ENCODE results near the gene DRC3.

DRC3 gene

GRCh38 chr17:17970699-17971430, 1.8 kb upstream of the DRC3 start:
- no peak for DNase-seq

DNA sequence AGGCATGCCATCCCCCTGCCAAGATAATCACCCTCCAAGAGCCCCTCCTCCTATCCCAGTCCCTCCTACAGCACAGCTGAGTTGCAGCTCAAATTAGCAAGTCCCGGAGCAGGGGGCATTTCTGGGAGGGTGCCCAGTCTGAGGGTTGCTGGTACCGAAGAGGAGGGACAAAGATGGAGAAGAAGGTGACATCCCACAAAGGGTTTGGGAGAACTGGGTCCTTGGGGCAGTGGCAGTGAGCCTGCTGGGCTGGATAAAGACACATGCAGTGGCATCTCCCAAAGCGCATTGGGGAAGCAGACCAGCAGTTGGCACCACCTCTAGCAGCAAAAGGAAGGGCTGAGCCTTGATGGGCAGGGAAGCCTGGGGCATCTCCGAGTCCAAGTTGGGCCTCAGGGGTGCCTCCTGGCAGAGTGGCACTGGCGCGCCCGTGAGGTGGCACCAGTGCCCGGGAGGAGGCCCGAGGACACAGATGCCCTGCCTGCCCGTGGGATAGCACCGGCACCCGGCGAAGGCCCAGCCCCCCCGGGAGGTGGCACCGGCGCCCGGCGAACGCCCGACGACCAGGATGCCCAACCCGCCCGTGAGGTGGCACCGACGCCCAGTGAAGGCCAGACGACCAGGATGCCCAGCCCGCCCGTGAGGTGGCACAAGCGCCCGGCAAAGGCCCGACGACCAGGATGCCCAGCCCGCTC, 1.1 kb upstream of the DRC3 start:
- peak; percentile 35 for DNase-seq

DNA sequence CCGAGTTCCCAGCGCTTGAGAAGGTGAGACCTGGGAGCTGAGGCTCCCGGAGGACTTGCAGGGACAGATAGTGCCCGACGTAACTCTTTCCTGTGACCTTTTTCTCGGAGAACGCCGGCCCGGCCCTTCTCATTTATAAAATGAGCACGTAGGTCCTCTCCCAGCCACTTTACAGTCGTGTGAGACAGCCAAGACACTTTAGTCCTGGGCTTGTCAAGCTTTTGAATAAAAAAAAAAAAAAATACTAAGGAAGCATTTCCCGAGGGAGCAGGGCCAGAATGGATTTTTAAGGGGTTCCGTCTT, 241 bp downstream of the DRC3 start:
- no peak for DNase-seq

- no peak for DNase-seq
These were observed 2.8 kb downstream of the DRC3 start for GRCh38 chr17:17975436-17975835.

DNA sequence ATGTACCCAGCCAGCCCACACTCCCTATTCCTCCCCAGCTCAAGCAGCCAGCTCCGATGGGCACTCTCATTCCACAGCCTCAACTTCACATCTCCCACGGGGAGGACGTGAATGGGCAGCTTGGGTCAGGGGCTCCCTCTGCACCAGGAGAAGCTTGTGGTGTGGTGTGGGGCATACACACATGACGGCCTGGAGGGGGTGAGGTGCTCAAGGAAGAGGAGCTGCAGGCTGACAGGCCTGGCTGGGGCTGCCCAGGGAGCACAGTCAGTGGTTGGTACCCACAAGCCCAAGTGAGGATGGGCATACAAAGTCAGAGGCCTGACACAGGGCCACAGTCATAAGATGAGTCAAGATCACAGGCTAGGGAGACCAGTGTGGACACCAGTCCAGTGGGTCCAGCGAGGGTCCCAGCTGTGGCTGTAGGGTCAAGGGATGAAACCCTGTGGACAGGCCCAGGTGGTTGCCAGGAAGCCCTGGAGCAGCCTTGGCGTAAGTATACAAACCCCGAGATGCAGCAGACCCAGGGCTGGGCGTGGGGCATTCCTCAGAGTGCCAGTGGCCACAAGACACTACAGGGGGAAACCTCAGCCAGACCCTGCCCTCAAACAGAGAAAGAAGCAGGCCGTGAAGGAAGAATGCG, 4.4 kb downstream of the DRC3 start:
- DNase-seq: no peak

GRCh38 chr17:17978481-17979424, 6.1 kb downstream of the DRC3 start:
- no peak for DNase-seq

DNA sequence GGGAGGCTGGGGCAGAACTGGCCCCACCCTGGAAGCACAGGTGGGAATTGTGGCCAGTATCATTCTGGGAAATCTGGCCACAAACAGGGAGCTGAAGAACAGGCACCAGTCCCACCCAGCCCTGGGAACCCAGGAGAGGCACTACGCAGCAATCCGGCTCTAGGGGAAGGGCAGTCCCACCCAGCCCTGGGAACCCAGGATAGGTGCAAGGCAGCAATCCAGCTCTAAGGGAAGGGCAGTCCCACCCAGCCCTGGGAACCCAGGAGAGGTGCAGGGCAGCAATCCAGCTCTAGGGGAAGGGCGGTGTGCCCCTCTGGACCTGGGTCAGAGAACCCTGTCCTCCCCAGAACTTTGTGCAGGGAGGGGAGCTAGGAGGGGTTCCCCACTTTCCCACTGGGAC, 7.1 kb downstream of the DRC3 start:
- DNase-seq: no peak

- no peak for DNase-seq
These were observed 8.7 kb downstream of the DRC3 start for GRCh38 chr17:17981330-17981729.

DNA sequence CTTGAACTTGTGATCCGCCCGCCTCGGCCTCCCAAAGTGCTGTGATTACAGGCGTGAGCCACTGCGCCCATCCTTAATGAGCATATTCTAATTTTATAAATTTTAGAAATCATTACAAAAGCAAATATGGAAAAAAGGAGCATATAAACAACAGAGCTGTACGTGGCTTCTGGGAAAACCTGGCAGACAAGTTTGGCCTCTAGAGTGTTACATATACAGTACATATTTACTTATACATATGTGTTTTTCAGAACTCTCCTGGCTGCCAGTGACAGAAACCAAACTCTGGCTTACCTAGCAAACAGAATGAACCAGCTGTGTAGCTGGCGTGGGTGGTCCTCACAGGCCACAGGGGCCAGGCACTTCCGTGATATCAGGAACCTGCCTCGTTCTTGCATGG, 10.1 kb downstream of the DRC3 start:
- no peak for DNase-seq

DNA sequence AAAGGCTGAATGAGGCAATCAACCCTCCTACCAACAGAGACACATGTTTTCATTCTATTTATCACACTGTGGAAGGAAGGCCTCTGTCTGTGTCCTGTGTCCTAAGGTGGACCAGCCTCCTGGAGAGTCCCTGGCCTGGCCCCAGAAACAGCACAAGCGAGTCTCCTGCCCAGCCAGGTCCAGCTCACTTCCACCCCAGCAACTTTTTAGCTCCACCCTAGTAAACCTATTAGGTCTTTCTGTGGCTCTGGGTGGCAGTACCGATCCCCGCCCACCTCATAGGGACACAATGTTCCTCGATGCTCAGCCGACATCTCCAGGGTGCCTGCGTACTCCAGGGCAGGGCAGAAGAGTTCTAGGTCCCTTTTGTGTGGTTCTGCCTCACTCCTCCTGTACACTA, 10.7 kb downstream of the DRC3 start:
- DNase-seq: no peak

DNA sequence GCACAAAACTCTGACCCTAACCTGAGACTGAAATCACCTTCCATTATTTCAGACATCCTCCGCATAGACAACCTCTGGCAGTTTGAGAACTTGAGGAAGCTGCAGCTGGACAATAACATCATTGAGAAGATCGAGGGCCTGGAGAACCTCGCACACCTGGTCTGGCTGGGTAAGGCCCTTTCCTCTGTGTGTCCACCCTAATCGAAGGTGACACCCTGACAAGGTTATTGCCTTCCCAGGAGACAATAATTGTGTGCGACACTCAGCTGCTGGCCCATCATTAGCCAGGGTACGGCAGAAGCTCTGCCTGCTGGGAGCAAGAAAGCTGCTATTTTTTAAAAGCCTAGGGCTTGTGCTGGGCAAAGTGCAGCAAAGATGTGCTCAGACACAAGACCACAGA, 11.1 kb downstream of the DRC3 start:
- no peak for DNase-seq

DNA sequence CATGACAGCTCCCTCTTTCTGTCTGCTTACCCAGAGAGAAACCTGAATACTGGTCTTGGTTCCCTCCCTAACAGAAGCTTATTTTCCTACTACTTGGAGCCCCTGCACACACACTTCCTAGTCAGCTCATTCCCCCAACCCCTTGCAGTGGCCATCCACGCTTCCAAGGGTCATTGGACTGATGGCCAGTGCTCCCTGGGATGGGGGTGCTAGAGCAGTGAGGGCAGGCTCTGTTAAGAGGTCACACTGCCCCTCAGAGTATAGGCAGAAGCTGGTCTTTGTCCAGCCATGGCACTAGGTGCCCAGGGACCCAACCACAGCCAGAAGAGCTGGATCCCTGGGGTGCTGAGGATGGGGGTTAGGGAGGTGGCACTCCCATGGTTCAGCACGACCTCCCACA, 12.5 kb downstream of the DRC3 start:
- no peak for DNase-seq

- peak; percentile 30 for DNase-seq
These were observed 12.9 kb downstream of the DRC3 start for GRCh38 chr17:17985555-17985954.

- no peak for DNase-seq
These were observed 14.7 kb downstream of the DRC3 start for GRCh38 chr17:17987187-17987896.

DNA sequence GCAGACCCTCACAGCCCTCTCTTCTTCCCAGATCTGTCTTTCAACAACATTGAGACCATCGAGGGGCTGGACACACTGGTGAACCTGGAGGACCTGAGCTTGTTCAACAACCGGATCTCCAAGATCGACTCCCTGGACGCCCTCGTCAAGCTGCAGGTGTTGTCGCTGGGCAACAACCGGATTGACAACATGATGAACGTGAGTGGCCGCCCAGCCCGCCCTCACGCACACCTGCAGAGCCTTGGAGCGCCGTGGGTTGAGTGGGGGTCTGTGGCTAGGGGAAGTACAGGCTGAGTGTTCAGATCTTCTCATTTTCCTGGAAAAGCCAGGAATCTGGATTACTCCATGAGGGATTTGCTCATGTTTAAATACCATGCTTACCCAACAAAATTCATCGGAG, 15.2 kb downstream of the DRC3 start:
- DNase-seq: no peak

GRCh38 chr17:17988427-17988945, 15.8 kb downstream of the DRC3 start:
- DNase-seq: no peak

GRCh38 chr17:17989081-17989480, 16.4 kb downstream of the DRC3 start:
- DNase-seq: no peak

- no peak for DNase-seq
These were observed 17.0 kb downstream of the DRC3 start for GRCh38 chr17:17989618-17990017.

DNA sequence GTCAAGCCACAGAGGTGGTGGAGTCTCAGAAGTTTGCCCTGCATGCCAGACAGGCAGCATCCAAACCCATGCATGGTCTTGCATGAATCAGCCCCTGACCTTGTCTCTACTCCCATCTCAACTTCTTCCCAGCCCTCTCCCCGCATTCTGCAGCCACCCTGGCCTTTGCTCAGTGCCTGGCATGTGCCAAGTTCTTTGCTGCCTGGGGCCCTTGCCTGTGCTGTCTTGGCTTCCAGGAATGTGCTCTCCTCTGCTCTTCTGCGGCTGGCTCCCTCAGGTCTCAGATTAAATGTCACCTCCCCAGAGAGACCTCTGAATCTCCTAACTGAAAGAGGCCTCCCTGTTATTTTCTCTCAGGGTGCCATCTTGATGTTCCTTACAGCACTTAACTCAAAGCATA, 17.6 kb downstream of the DRC3 start:
- no peak for DNase-seq

GRCh38 chr17:17993366-17993765, 20.7 kb downstream of the DRC3 start:
- DNase-seq: no peak

DNA sequence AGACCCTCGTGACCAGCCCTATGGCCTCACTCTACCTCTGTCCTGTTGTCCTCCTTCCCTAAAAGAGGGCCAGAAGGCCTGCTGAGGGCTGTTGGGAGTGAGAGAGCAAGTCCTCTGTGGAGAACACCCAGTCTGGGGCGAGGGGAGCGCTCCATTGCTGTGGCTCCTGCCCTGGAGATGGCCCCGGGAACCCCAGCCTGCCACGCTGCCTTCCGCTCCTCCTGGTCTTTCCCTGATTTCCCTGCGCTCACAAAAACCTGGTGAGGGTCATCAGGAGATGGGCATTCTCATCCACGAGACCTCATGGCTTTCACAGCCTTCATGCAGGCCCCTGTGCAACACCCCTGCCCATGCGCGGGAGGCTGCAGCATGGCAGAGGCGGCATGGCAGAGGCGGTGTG, 21.2 kb downstream of the DRC3 start:
- DNase-seq: no peak

Measured in stimulated activated CD8-positive, alpha-beta memory T cell treated with anti-CD3 and anti-CD28 coated beads, Interleukin-4, amount 100 ng/mL, for 48 hours (primary cell).